Endothelial cell of umbilical vein (primary cell): ENCODE results near the gene ZBTB17. TPM values are rescaled to one million over a fixed set of nuclear protein-coding genes. Genes with fewer than 3 reads are reported as not detected.

Experiments
- BruUV-seq: library from RNA; stranded (reverse); fragments of 400-500 nt; replicated peaks from 2 replicates; lab custom pipeline; 2021; lab: Mats Ljungman, UMichigan
- CTCF ChIA-PET: fragments of 300-600, 350-600 bp; sonication (Branson Sonifier 250); formaldehyde crosslinking; loops from one replicate; lab custom pipeline; 2021; ENCODE audit warnings: antibody characterized with exemption, inconsistent platforms; lab: Charles Lee
- POLR2A ChIA-PET: fragments of 300-600, 350-600 bp; sonication (Branson Sonifier 250); formaldehyde crosslinking; loops from one replicate; lab custom pipeline; 2021; ENCODE audit warnings: antibody characterized with exemption, inconsistent platforms; lab: Charles Lee
- DNase-seq: peaks from one replicate; pipeline ENCODE4 v3.0.0-alpha.2; 2011; ENCODE audit warnings: low read depth, low spot score
- FAIRE-seq: peaks from 2 replicates; lab custom pipeline; 2011; peaks lifted over from hg19 to GRCh38; lab: Jason Lieb, UNC
- H2AFZ ChIP-seq: 2 replicates; pipeline ENCODE4 v1.6.0; 2012; ENCODE audit warnings: low read depth, low read length, control low read depth, inconsistent platforms
- H3K27ac ChIP-seq: 2 replicates; pipeline ENCODE4 v1.5.1; 2011; ENCODE audit warnings: low read depth, mild to moderate bottlenecking, control low read depth, low read length, moderate library complexity; ENCODE audit not compliant: insufficient read depth
- H3K27me3 ChIP-seq, 2 experiments: 2 replicates each; pipeline versions ENCODE4 v1.6.0 to v1.6.1; 2011; ENCODE audit warnings: low read length in 2 of 2, mixed read lengths in 1 of 2; ENCODE audit not compliant: control insufficient read depth in 2 of 2, insufficient read depth in 2 of 2
- H3K36me3 ChIP-seq, 2 experiments: 2 replicates in 1 of 2; 3 replicates in 1 of 2; pipeline ENCODE4 v1.5.1; 2011; ENCODE audit warnings: low read length in 2 of 2, mild to moderate bottlenecking in 1 of 2, moderate library complexity in 1 of 2; ENCODE audit not compliant: control insufficient read depth in 2 of 2, insufficient read depth in 2 of 2; ENCODE audit errors: extremely low read depth in 1 of 2
- H3K4me1 ChIP-seq: 3 replicates; pipeline ENCODE4 v1.5.1; 2011; ENCODE audit warnings: mild to moderate bottlenecking, low read length; ENCODE audit not compliant: control insufficient read depth, insufficient read depth; ENCODE audit errors: extremely low read depth
- H3K4me2 ChIP-seq: 2 replicates; pipeline ENCODE4 v1.6.1; 2011; ENCODE audit warnings: low read length, control low read depth, mixed read lengths; ENCODE audit not compliant: insufficient read depth
- H3K4me3 ChIP-seq, 3 experiments: fragments of 200-600 bp in 1 of 3; sonication (generic), shearing (Covaris generic) in 1 of 3; replicated peaks in 1 of 3; 2 replicates each; pipeline ENCODE4 v1.5.1; 2011 to 2016; ENCODE audit warnings: control low read depth in 3 of 3, low read length in 3 of 3, mild to moderate bottlenecking in 2 of 3, inconsistent platforms in 1 of 3, low read depth in 1 of 3, moderate library complexity in 1 of 3; ENCODE audit not compliant: insufficient read depth in 1 of 3
- H3K79me2 ChIP-seq: 2 replicates; pipeline ENCODE4 v1.6.0; 2012; ENCODE audit warnings: low read length, inconsistent platforms; ENCODE audit not compliant: control insufficient read depth, insufficient read depth
- H3K9ac ChIP-seq: replicated peaks from 2 replicates; pipeline ENCODE3; 2011; ENCODE audit warnings: low read length, control low read depth; ENCODE audit not compliant: insufficient read depth; ENCODE audit errors: extremely low read depth
- H3K9me1 ChIP-seq: replicated peaks from 3 replicates; pipeline ENCODE4 v1.6.0; 2011; ENCODE audit warnings: mild to moderate bottlenecking, low read length; ENCODE audit not compliant: control insufficient read depth, insufficient read depth; ENCODE audit errors: extremely low read depth
- H3K9me3 ChIP-seq: replicated peaks from 2 replicates; pipeline ENCODE4 v1.5.1; 2012; ENCODE audit warnings: low read length, inconsistent platforms; ENCODE audit not compliant: control insufficient read depth, insufficient read depth
- H4K20me1 ChIP-seq: replicated peaks from 2 replicates; pipeline ENCODE3; 2011; ENCODE audit warnings: mild to moderate bottlenecking, low read length; ENCODE audit not compliant: control insufficient read depth, insufficient read depth; ENCODE audit errors: extremely low read depth
- CTCF ChIP-seq, 2 donors: IDR thresholded peaks; 1 replicate in 1 of 2; 2 replicates in 1 of 2; pipeline ENCODE4 v1.5.1; 2011; ENCODE audit warnings: low read length in 2 of 2, mild to moderate bottlenecking in 2 of 2, moderate library complexity in 2 of 2, control low read depth in 1 of 2, inconsistent platforms in 1 of 2, low read depth in 1 of 2; ENCODE audit not compliant: insufficient read depth in 1 of 2; ENCODE audit errors: extremely low read depth in 1 of 2
- FOS ChIP-seq: IDR thresholded peaks from 2 replicates; pipeline ENCODE4 v1.6.1; 2011; ENCODE audit warnings: mild to moderate bottlenecking, low read length, moderate library complexity, borderline replicate concordance; ENCODE audit not compliant: insufficient read depth
- GATA2 ChIP-seq: IDR thresholded peaks from 2 replicates; pipeline ENCODE4 v1.7.0; 2011; ENCODE audit warnings: low read depth, mild to moderate bottlenecking, moderate library complexity, mixed read lengths, low read length; ENCODE audit not compliant: insufficient read length, insufficient read depth
- JUN ChIP-seq: IDR thresholded peaks from 2 replicates; pipeline ENCODE4 v1.6.1; 2011; ENCODE audit warnings: borderline replicate concordance, low read depth; ENCODE audit not compliant: insufficient read length, insufficient read depth
- MAX ChIP-seq: IDR thresholded peaks from 2 replicates; pipeline ENCODE4 v1.6.1; 2011; ENCODE audit not compliant: insufficient read depth, insufficient read length
- POLR2A ChIP-seq: IDR thresholded peaks from 2 replicates; pipeline ENCODE4 v1.6.1; 2012; ENCODE audit warnings: low read depth, mild to moderate bottlenecking, control low read depth, low read length
- POLR2AphosphoS5 ChIP-seq: IDR thresholded peaks from 2 replicates; pipeline ENCODE4 v1.6.1; 2012; ENCODE audit warnings: low read depth, mild to moderate bottlenecking, control low read depth, low read length, moderate library complexity; ENCODE audit not compliant: insufficient read depth
- dilution Hi-C: fragments of 300-500 bp; cut with MboI; formaldehyde crosslinking; loops from one replicate; pipeline ENCODE4 v1.15.0; 2019; ENCODE audit warnings: low sequenced_read_pairs; ENCODE audit not compliant: extremely low pct_ligation_motif_present
- intact Hi-C: fragments of 100-400 bp; cut with micrococcal nuclease; formaldehyde crosslinking; loops from one replicate; pipeline ENCODE4 v1.10.0; 2022
- polyA plus RNA-seq, 4 experiments: library from polyadenylated mRNA; depleted of rRNA in 3 of 4; stranded (reverse) in 3 of 4; unstranded in 1 of 4; fragments of >200 nt; gene quantifications; 2 replicates each; pipeline versions ENCODE4 v1.2.1 to v1.2.3, GENCODE V29; 2011 to 2012; ENCODE audit warnings: missing spikeins in 1 of 4
- total RNA-seq: library from RNA; stranded (reverse); gene quantifications from 2 replicates; pipeline ENCODE4 v1.2.3, GENCODE V29; 2021

Gene ZBTB17
- total and polyA plus RNA-seq, 2 donors (not counting 3 experiments of a cell fraction or from before 2014, with no cell fraction given) = 43.9 to 72.7 TPM

- BruUV-seq = no TSS peak
- intact Hi-C loops = loop anchor here (2.0 kb wide), 2 partner anchors 38 to 142 kb away; partner anchors contain the start of gene ZBTB17
- Histone ChIP-seq H3K4me3 (no peak overlapping the region), H3K27ac (peak overlapping the region; percentile 27), H3K79me2 (no peaks in the 10 kb centered on the region), H4K20me1 (no peaks in the 10 kb centered on the region), H3K4me2 (no peak overlapping the region), H3K27me3 (no peaks in the 10 kb centered on the region), H3K4me1 (peaks cover 26% of the 10 kb centered on the region), H3K9me3 (no peaks in the 10 kb centered on the region), H3K9me1 (no peaks in the 10 kb centered on the region), H3K9ac (no peak overlapping the region), H3K36me3 (peaks cover 19 to 47% of the 10 kb centered on the region in 2 experiments), H2AFZ (no peak overlapping the region)
- FAIRE-seq = no peak
- TF ChIP-seq FOS (no peak), JUN (no peak), POLR2A (no peak), MAX (no peak), POLR2AphosphoS5 (no peak), GATA2 (no peak), CTCF (IDR thresholded peaks at IDR 0.05; ENCODE audit: extremely low read depth in 1 of 2, insufficient read depth in 1 of 2, low read depth in 1 of 2, low read length in 2 of 2) (no peak)
- DNase-seq = no peak
- ChIA-PET POLR2A (interaction anchor here (0.7 to 1.5 kb wide), 2 partner anchors 11 to 44 kb away, joined by 4 read pairs; no protein-coding TSS in a partner anchor), CTCF (interaction anchor here (1.2 to 2.0 kb wide), 7 partner anchors 11 to 147 kb away, joined by 3 to 15 read pairs (median 4); partner anchors contain the start of gene ZBTB17)
- dilution Hi-C loops = no loop called here
These were observed 37.2 kb downstream of the ZBTB17 start for GRCh38 chr1:15938628-15939161.
